ENCODE results near the gene PAM16.
"Not testable (repeated sequence)": the region's sequence is repeated elsewhere in the genome, so short reads cannot be mapped to it uniquely, and the experiment has no call there.

The PAM16 gene

GRCh38 chr16:4350787-4351659 is at the start of gene PAM16:
Gene PAM16 (minus strand): TSS chr16:4351321. CDS start chr16:4351234, 87 bp downstream.
- 0 out of 2 replicates have a peak, but pooled peaks have one; percentile 8 for TF ChIP-seq CTCF (IDR thresholded peaks at IDR 0.05; ENCODE audit: borderline replicate concordance, insufficient read depth, low read depth, low read length)
- peak within 1 kb of the TSS; percentile 99 for H3K4me3 ChIP-seq (ENCODE audit: low read depth, low read length)

- no peak overlapping the region for H3K4me3 ChIP-seq (ENCODE audit: low read depth, low read length)
- no peak for TF ChIP-seq CTCF (IDR thresholded peaks at IDR 0.05; ENCODE audit: borderline replicate concordance, insufficient read depth, low read depth, low read length)
These were observed 48.0 kb upstream of the PAM16 start for GRCh38 chr16:4399001-4399730.

- no peak overlapping the region for H3K4me3 ChIP-seq (ENCODE audit: low read depth, low read length)
- TF ChIP-seq CTCF (IDR thresholded peaks at IDR 0.05; ENCODE audit: borderline replicate concordance, insufficient read depth, low read depth, low read length): no peak
These were observed 44.1 kb upstream of the PAM16 start for GRCh38 chr16:4395055-4395726.

- H3K4me3 ChIP-seq (ENCODE audit: low read depth, low read length): not testable (repeated sequence)
These were observed 42.7 kb upstream of the PAM16 start for GRCh38 chr16:4393850-4394249.

GRCh38 chr16:4393240-4393600 is 42.1 kb upstream of the PAM16 start:
- no peak overlapping the region for H3K4me3 ChIP-seq (ENCODE audit: low read depth, low read length)
- TF ChIP-seq CTCF (IDR thresholded peaks at IDR 0.05; ENCODE audit: borderline replicate concordance, insufficient read depth, low read depth, low read length): no peak

- no peak overlapping the region for H3K4me3 ChIP-seq (ENCODE audit: low read depth, low read length)
- no peak for TF ChIP-seq CTCF (IDR thresholded peaks at IDR 0.05; ENCODE audit: borderline replicate concordance, insufficient read depth, low read depth, low read length)
These were observed 41.5 kb upstream of the PAM16 start for GRCh38 chr16:4392382-4393239.
